GM12875 (cell line): ENCODE results near the gene PCSK6.

Experiments used
- H3K4me3 ChIP-seq: one replicate; pipeline ENCODE4 v1.5.1; 2011; ENCODE audit warnings: low read depth, low read length, control low read depth
- CTCF ChIP-seq: IDR thresholded peaks from 2 replicates; pipeline ENCODE4 v1.5.1; 2011; ENCODE audit warnings: low read depth, mild to moderate bottlenecking, control low read depth, inconsistent platforms, low read length, moderate library complexity, borderline replicate concordance; ENCODE audit not compliant: insufficient read depth

The PCSK6 gene

GRCh38 chr15:101266034-101266433 lies 223.5 kb downstream of the PCSK6 start:
- TF ChIP-seq CTCF, result no peak
- no peak overlapping the region for H3K4me3 ChIP-seq

- TF ChIP-seq CTCF, result no peak
These were observed 224.4 kb downstream of the PCSK6 start for GRCh38 chr15:101264911-101265641.

GRCh38 chr15:101264011-101264410 lies 225.5 kb downstream of the PCSK6 start:
- no peak overlapping the region for H3K4me3 ChIP-seq
- no peak for TF ChIP-seq CTCF

More at GRCh38 chr15:101264911-101265641, 224.4 kb downstream of the PCSK6 start:
- H3K4me3 ChIP-seq, result no peak overlapping the region

- no peak overlapping the region for H3K4me3 ChIP-seq
- no peak for TF ChIP-seq CTCF
These were observed 227.0 kb downstream of the PCSK6 start for GRCh38 chr15:101262551-101262950.

GRCh38 chr15:101258238-101259144 lies 231.0 kb downstream of the PCSK6 start:
- TF ChIP-seq CTCF, result peak; percentile 63
- no peak overlapping the region for H3K4me3 ChIP-seq

- peak; percentile 57 for TF ChIP-seq CTCF
- no peak overlapping the region for H3K4me3 ChIP-seq
These were observed 232.8 kb downstream of the PCSK6 start for GRCh38 chr15:101256757-101257156.
